ENCODE results near the gene LDAH.
A peak's percentile ranks its signal among the peaks of the same experiment; 100 is the strongest.

The LDAH gene

DNA sequence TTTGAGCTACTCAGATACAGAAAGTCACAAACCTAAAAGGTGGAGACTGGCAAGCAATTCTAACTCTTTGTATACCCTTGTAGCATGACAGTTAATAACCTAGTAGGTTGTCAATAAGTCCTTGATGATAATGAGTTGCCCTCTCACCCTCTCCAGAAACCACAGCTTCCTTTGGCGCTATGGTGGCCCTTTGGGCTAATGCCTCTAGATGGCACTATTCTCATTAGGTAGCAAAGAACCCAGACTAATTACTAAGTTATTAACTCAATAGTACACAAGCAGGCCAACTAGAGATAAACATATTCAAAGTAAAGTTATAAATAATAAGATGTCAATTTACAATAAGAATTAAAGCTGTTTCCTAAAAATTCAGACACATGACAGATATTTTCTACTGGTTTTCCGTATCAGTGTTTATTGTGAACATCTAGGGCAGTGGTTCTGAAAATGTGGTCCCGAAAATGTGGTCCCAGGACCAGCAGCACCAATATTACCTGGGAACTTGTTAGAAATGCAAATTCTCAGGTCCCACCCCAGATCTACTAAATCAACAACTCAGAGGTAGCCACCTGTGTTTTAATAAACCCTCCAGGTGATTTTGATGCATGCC lies 41.1 kb downstream of the LDAH start:
- H3K27me3 ChIP-seq: no peaks in the 10 kb centered on the region
- H3K36me3 ChIP-seq: peaks cover 0 to 4% (median 0%) of the 10 kb centered on the region in 3 donors
- H3K4me3 ChIP-seq: no peak overlapping the region
- no peak overlapping the region for H3K27ac ChIP-seq
- H3K4me1 ChIP-seq: no peaks in the 10 kb centered on the region
- TF ChIP-seq, protein P1, sequence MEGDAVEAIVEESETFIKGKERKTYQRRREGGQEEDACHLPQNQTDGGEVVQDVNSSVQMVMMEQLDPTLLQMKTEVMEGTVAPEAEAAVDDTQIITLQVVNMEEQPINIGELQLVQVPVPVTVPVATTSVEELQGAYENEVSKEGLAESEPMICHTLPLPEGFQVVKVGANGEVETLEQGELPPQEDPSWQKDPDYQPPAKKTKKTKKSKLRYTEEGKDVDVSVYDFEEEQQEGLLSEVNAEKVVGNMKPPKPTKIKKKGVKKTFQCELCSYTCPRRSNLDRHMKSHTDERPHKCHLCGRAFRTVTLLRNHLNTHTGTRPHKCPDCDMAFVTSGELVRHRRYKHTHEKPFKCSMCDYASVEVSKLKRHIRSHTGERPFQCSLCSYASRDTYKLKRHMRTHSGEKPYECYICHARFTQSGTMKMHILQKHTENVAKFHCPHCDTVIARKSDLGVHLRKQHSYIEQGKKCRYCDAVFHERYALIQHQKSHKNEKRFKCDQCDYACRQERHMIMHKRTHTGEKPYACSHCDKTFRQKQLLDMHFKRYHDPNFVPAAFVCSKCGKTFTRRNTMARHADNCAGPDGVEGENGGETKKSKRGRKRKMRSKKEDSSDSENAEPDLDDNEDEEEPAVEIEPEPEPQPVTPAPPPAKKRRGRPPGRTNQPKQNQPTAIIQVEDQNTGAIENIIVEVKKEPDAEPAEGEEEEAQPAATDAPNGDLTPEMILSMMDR (IDR thresholded peaks at IDR 0.05): peak; percentile 47
- no peaks in the 10 kb centered on the region for H3K9me3 ChIP-seq
- intact Hi-C loops (cut with DNase I; ENCODE audit: low total_unique reads): no loop called here
- no peak for DNase-seq

- Histone ChIP-seq H3K9me3 (no peaks in the 10 kb centered on the region), H3K4me3 (no peak overlapping the region), H3K27ac (no peak overlapping the region), H3K36me3 (peaks cover 0 to 41% (median 24%) of the 10 kb centered on the region in 3 donors), H3K27me3 (no peaks in the 10 kb centered on the region), H3K4me1 (no peaks in the 10 kb centered on the region)
- no peak for DNase-seq
- TF ChIP-seq, protein P1 (IDR thresholded peaks at IDR 0.05): no peak
- intact Hi-C loops (cut with DNase I; ENCODE audit: low total_unique reads): no loop called here
These were observed 51.6 kb downstream of the LDAH start for GRCh38 chr2:20771299-20771698.

DNA sequence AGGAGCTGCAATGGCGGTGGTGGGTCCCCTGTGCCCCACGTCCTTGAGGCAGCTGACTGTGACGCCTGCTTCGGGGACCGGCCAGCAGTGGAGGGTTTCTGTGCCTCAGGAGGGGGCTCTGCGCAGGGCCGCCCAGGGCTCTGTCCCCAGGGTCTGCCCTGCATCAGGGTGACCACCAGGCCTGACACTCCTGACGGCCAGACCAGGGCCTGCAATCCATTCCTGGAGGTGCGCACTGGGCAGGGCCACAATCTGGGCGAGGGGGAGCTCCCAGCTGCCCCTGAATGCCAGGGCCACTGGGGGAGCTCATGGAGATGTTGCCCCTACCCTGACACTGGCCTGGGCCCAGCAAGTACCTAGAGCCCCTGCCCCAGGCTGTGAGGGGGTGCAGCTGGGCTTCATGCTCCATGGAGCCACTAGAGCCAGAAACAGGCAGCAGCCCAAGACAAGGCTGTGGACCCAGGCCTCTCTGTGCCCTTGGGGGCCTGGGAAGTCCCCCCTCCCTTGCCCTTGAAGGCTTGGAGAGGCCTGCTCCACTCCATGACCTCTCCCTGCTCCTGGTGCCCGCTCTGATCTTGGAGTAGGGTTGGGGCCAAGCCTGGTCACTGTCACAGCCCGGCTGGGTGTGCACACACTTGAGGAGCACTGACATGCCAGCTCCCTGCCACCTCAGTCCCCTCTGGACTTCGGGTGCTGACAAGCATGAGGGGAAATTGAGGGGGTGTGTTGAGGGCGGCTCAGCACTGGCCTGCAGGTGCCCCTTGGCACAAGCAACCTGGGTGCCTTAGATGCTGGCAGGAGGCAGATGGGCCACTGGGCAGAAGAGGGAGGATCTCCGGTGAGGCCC lies 55.9 kb downstream of the LDAH start:
- H3K27me3 ChIP-seq: no peaks in the 10 kb centered on the region
- intact Hi-C loops (cut with DNase I; ENCODE audit: low total_unique reads): no loop called here
- no peak for DNase-seq
- H3K27ac ChIP-seq: no peak overlapping the region
- no peak overlapping the region for H3K4me3 ChIP-seq
- TF ChIP-seq, protein P1 (IDR thresholded peaks at IDR 0.05): no peak
- H3K9me3 ChIP-seq: no peaks in the 10 kb centered on the region
- H3K4me1 ChIP-seq: no peaks in the 10 kb centered on the region
- peaks cover 0 to 14% (median 13%) of the 10 kb centered on the region in 3 donors for H3K36me3 ChIP-seq

- H3K9me3 ChIP-seq: no peaks in the 10 kb centered on the region
- intact Hi-C loops (cut with DNase I; ENCODE audit: low total_unique reads): no loop called here
- H3K27ac ChIP-seq: no peak overlapping the region
- no peak for DNase-seq
- peaks cover 0 to 14% (median 13%) of the 10 kb centered on the region in 3 donors for H3K36me3 ChIP-seq
- H3K4me3 ChIP-seq: no peak overlapping the region
- TF ChIP-seq, protein P1 (IDR thresholded peaks at IDR 0.05): no peak
- H3K4me1 ChIP-seq: no peaks in the 10 kb centered on the region
- H3K27me3 ChIP-seq: no peaks in the 10 kb centered on the region
These were observed 56.7 kb downstream of the LDAH start for GRCh38 chr2:20766213-20766612.

- Histone ChIP-seq H3K9me3 (no peaks in the 10 kb centered on the region), H3K27me3 (no peaks in the 10 kb centered on the region), H3K4me3 (no peak overlapping the region), H3K27ac (no peak overlapping the region), H3K36me3 (peaks cover 0 to 14% (median 7%) of the 10 kb centered on the region in 3 donors), H3K4me1 (no peaks in the 10 kb centered on the region)
- DNase-seq: no peak
- TF ChIP-seq, protein P1 (IDR thresholded peaks at IDR 0.05): no peak
- intact Hi-C loops (cut with DNase I; ENCODE audit: low total_unique reads): no loop called here
These were observed 59.8 kb downstream of the LDAH start for GRCh38 chr2:20762945-20763683.
